NCI-H1694 treated with DMSO at 0.1 percent for 48 hours (cell line): Measurements from ENCODE around the gene ZC2HC1C.

ENCODE experiments used
- DNase-seq: peaks from one replicate; lab custom pipeline; 2025; lab: John Stamatoyannopoulos, UW

Gene ZC2HC1C

GRCh38 chr14:75069121-75069810 is at the start of gene ZC2HC1C:
ZC2HC1C (plus strand) TSS chr14:75069641; CDS start chr14:75070574, 933 bp downstream.
- peak; percentile 81 for DNase-seq

- DNase-seq, result peak; percentile 20
These were observed 46.8 kb upstream of the ZC2HC1C start for GRCh38 chr14:75022655-75023054.

- DNase-seq, result no peak
These were observed 46.3 kb upstream of the ZC2HC1C start for GRCh38 chr14:75023108-75023507.

- DNase-seq, result no peak
These were observed 44.4 kb upstream of the ZC2HC1C start for GRCh38 chr14:75025082-75025481.

GRCh38 chr14:75025876-75026275 is 43.6 kb upstream of the ZC2HC1C start:
- no peak for DNase-seq

- no peak for DNase-seq
These were observed 39.3 kb upstream of the ZC2HC1C start for GRCh38 chr14:75030147-75030546.

- peak; percentile 76 for DNase-seq
These were observed 36.5 kb upstream of the ZC2HC1C start for GRCh38 chr14:75032939-75033338.

GRCh38 chr14:75040507-75040906 is 28.9 kb upstream of the ZC2HC1C start:
- no peak for DNase-seq

GRCh38 chr14:75040959-75041358 is 28.5 kb upstream of the ZC2HC1C start:
- no peak for DNase-seq

- DNase-seq, result no peak
These were observed 27.8 kb upstream of the ZC2HC1C start for GRCh38 chr14:75041613-75042012.

- DNase-seq, result peak; percentile 60
These were observed 27.4 kb upstream of the ZC2HC1C start for GRCh38 chr14:75042035-75042434.

GRCh38 chr14:75044322-75044721 is 25.1 kb upstream of the ZC2HC1C start:
- DNase-seq, result no peak

GRCh38 chr14:75044752-75045151 is 24.7 kb upstream of the ZC2HC1C start:
- DNase-seq, result peak; percentile 11

GRCh38 chr14:75046275-75046674 is 23.2 kb upstream of the ZC2HC1C start:
- no peak for DNase-seq

GRCh38 chr14:75046899-75047298 is 22.5 kb upstream of the ZC2HC1C start:
- DNase-seq, result no peak

GRCh38 chr14:75047506-75047905 is 21.9 kb upstream of the ZC2HC1C start:
- DNase-seq, result no peak

GRCh38 chr14:75048101-75048500 is 21.3 kb upstream of the ZC2HC1C start:
- no peak for DNase-seq

GRCh38 chr14:75049136-75049535 is 20.3 kb upstream of the ZC2HC1C start:
- DNase-seq, result no peak

- no peak for DNase-seq
These were observed 19.7 kb upstream of the ZC2HC1C start for GRCh38 chr14:75049731-75050201.

- peak; percentile 91 for DNase-seq
These were observed 18.4 kb upstream of the ZC2HC1C start, which contains the start of gene MLH3 for GRCh38 chr14:75050852-75051555. MLH3 (minus strand) TSS chr14:75051467; CDS start chr14:75049655, 1,812 bp downstream.

GRCh38 chr14:75051556-75051899 is 17.9 kb upstream of the ZC2HC1C start:
- no peak for DNase-seq

- no peak for DNase-seq
These were observed 15.8 kb upstream of the ZC2HC1C start for GRCh38 chr14:75053396-75054291.
